Left ventricle myocardium inferior (tissue), 1 donor: ENCODE data around the gene MYOZ3. TPM values are rescaled to one million over a fixed set of nuclear protein-coding genes. Genes with fewer than 3 reads are reported as not detected.

Experiments used
- DNase-seq: peaks from one replicate; pipeline ENCODE4 v3.0.0-alpha.2; 2020
- H3K27ac ChIP-seq: fragments of 200-600 bp; replicated peaks from 2 replicates; pipeline ENCODE4 v1.8.0; 2021
- H3K27me3 ChIP-seq: fragments of 200-600 bp; 2 replicates; pipeline ENCODE4 v1.8.0; 2021; ENCODE audit warnings: low read depth
- H3K36me3 ChIP-seq: fragments of 200-600 bp; 2 replicates; pipeline ENCODE4 v1.8.0; 2021
- H3K4me1 ChIP-seq: fragments of 200-600 bp; 2 replicates; pipeline ENCODE4 v1.8.0; 2021
- H3K4me3 ChIP-seq: fragments of 200-600 bp; 2 replicates; pipeline ENCODE4 v1.8.0; 2021; ENCODE audit warnings: mild to moderate bottlenecking, moderate library complexity
- H3K9me3 ChIP-seq: fragments of 200-600 bp; replicated peaks from 2 replicates; pipeline ENCODE4 v1.8.0; 2021
- intact Hi-C: fragments of 100-400 bp; cut with micrococcal nuclease; formaldehyde crosslinking; loops from one replicate; pipeline ENCODE4 v1.11.0; 2022
- total RNA-seq: library from RNA; stranded (reverse); fragmentation: NEBNext Ultra II Directional; extraction: Animal tissue kit (Norgen Biotek cat#: 25700); gene quantifications from one replicate; pipeline ENCODE4 v1.2.1, GENCODE V29; 2021
- TF ChIP-seq, protein P1 (sequence below): fragments of 200-600 bp; IDR thresholded peaks from 2 replicates; pipeline ENCODE4 v1.8.0; 2021; ENCODE audit warnings: antibody characterized with exemption, mild to moderate bottlenecking, borderline replicate concordance
- donor health status: DM: no; HTN: yes; CAD: no; lungs with severe emphysema.

The MYOZ3 gene
- total RNA-seq, 1 donor from 2014 or later = 6.2 TPM

DNA sequence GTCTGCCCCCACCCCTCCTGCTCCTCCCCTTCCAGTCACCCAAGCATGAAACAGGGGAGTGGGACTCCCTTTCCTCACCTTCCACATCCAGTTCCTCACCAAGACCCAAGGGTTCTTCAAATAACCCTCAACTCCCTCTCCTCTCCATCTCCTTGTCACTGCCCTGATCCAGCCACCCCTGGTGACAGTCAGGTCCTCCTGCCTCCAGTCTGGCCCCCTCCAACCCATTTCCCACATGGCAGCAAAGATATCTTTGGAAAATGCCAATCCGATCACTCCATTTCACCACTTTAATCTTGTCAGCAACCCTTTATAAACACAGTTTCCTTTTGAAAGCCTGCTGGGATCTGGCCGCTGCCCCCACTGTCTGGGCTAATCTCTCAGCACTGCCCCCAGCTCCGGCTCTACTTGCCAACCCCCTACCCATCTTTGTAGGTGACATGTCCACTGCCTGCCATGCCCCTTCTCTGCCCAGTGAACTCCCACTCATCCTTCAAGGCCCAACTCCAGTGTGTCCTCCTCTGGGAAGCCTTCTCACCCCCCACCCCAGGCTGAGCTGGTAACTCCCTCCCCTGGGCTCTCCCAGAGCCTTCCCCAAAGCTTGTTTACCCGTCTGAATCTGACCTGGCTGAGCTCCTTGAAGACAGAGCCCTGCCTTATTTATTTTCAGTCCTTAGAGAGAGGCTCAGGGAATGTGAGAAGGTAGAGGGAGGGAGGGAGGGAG lies 781 bp upstream of the MYOZ3 start:
- peaks cover 59% of the 10 kb centered on the region for H3K4me1 ChIP-seq
- intact Hi-C loops = no loop called here
- peak overlapping the region; percentile 48 for H3K27ac ChIP-seq
- no peaks in the 10 kb centered on the region for H3K36me3 ChIP-seq
- H3K27me3 ChIP-seq = no peaks in the 10 kb centered on the region
- H3K9me3 ChIP-seq = no peaks in the 10 kb centered on the region
- H3K4me3 ChIP-seq = no peak overlapping the region
- TF ChIP-seq, protein P1, sequence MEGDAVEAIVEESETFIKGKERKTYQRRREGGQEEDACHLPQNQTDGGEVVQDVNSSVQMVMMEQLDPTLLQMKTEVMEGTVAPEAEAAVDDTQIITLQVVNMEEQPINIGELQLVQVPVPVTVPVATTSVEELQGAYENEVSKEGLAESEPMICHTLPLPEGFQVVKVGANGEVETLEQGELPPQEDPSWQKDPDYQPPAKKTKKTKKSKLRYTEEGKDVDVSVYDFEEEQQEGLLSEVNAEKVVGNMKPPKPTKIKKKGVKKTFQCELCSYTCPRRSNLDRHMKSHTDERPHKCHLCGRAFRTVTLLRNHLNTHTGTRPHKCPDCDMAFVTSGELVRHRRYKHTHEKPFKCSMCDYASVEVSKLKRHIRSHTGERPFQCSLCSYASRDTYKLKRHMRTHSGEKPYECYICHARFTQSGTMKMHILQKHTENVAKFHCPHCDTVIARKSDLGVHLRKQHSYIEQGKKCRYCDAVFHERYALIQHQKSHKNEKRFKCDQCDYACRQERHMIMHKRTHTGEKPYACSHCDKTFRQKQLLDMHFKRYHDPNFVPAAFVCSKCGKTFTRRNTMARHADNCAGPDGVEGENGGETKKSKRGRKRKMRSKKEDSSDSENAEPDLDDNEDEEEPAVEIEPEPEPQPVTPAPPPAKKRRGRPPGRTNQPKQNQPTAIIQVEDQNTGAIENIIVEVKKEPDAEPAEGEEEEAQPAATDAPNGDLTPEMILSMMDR = no peak
- no peak for DNase-seq

- no peaks in the 10 kb centered on the region for H3K27me3 ChIP-seq
- H3K4me3 ChIP-seq = no peak overlapping the region
- no peaks in the 10 kb centered on the region for H3K9me3 ChIP-seq
- intact Hi-C loops = no loop called here
- TF ChIP-seq, protein P1 = no peak
- no peak overlapping the region for H3K27ac ChIP-seq
- H3K4me1 ChIP-seq = peaks cover 43% of the 10 kb centered on the region
- H3K36me3 ChIP-seq = no peaks in the 10 kb centered on the region
- DNase-seq = no peak
Measured at GRCh38 chr5:150661821-150662596, 958 bp downstream of the MYOZ3 start.

DNA sequence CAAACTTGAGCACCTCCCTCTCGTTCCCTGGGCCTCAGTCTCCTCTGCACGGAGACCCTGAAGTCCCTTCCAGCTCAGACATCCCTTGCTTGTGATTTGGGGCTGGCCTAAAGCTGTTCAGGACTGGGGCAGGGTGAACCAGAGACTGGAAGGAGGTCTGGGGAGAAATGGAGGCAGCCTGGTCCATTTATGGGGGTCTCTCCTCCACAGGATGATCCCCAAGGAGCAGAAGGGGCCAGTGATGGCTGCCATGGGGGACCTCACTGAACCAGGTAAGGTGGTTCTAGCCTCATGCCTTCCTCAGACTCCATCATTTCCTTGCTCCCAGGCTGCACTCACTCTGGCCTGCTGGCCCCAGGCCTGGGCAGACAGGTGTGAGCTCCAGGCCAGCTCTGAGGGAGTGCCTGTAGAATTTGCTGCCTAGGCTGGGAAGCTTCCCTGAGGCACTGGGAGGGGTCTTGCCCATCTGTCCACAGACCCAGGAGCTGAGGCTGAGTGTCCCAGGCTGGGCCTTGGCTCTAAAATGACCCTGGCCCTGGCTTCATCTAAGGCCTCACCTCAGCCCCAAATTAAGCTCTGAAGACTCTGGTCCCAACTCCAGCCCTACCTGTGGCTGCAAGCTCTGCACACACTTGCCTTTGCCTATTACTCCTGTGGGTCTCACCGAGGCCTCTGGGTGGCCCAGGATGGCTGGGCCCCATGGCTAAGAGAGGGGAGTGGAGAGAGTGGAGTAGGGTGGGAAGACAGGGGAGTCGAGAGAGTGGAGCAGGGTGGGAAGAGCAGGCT lies 1.9 kb downstream of the MYOZ3 start:
- Histone ChIP-seq H3K4me1 (peaks cover 34% of the 10 kb centered on the region), H3K9me3 (no peaks in the 10 kb centered on the region), H3K27me3 (no peaks in the 10 kb centered on the region), H3K4me3 (no peak overlapping the region), H3K27ac (no peak overlapping the region), H3K36me3 (no peaks in the 10 kb centered on the region)
- no peak for DNase-seq
- TF ChIP-seq, protein P1 = no peak
- intact Hi-C loops = no loop called here

DNA sequence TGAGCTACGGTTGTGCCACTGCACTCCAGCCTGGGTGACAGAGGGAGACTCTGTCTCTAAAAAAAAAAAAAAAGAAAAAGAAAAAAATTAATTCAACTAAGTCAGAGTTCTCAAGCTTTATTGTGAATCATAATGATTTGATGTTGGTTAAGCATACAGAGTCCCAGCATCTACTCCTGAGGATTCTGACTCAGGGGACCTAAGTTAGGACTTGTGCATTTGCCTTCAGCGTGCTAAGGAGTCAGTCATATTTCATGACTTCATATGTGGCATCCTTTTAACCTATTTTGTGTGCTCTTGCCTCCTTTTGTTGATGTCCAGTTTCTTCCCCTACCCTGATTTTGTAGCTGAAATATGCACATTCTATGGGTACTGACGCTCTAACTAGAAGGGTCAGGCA lies 2.9 kb downstream of the MYOZ3 start:
- H3K4me1 ChIP-seq = peaks cover 24% of the 10 kb centered on the region
- no peak overlapping the region for H3K27ac ChIP-seq
- no peak overlapping the region for H3K4me3 ChIP-seq
- intact Hi-C loops = no loop called here
- H3K9me3 ChIP-seq = no peaks in the 10 kb centered on the region
- no peaks in the 10 kb centered on the region for H3K36me3 ChIP-seq
- H3K27me3 ChIP-seq = no peaks in the 10 kb centered on the region
- TF ChIP-seq, protein P1 = no peak
- no peak for DNase-seq

- Histone ChIP-seq H3K4me3 (no peak overlapping the region), H3K4me1 (peaks cover 13% of the 10 kb centered on the region), H3K36me3 (no peaks in the 10 kb centered on the region), H3K27me3 (no peaks in the 10 kb centered on the region), H3K27ac (no peak overlapping the region), H3K9me3 (no peaks in the 10 kb centered on the region)
- DNase-seq = no peak
- intact Hi-C loops = no loop called here
- TF ChIP-seq, protein P1 = no peak
Measured at GRCh38 chr5:150665044-150665443, 4.0 kb downstream of the MYOZ3 start.
